SU-DHL-6 (cell line): ENCODE measurements around the gene MARCKS.

Experiments
- EZH2phosphoT487 ChIP-seq: fragments of 200-600 bp; sonication (generic), shearing (Covaris generic); conservative IDR thresholded peaks from 2 replicates; pipeline ENCODE4 v1.6.1; 2018; ENCODE audit warnings: mild to moderate bottlenecking, antibody characterized with exemption, low read length, moderate library complexity, mixed read lengths
- TF ChIP-seq, protein P1 (sequence below): fragments of 200-600 bp; sonication (generic); IDR thresholded peaks from one replicate; pipeline ENCODE4 v1.5.1; 2017; ENCODE audit warnings: antibody characterized with exemption, mild to moderate bottlenecking, low read length, moderate library complexity; ENCODE audit not compliant: insufficient read depth, poor library complexity, severe bottlenecking

DNA sequence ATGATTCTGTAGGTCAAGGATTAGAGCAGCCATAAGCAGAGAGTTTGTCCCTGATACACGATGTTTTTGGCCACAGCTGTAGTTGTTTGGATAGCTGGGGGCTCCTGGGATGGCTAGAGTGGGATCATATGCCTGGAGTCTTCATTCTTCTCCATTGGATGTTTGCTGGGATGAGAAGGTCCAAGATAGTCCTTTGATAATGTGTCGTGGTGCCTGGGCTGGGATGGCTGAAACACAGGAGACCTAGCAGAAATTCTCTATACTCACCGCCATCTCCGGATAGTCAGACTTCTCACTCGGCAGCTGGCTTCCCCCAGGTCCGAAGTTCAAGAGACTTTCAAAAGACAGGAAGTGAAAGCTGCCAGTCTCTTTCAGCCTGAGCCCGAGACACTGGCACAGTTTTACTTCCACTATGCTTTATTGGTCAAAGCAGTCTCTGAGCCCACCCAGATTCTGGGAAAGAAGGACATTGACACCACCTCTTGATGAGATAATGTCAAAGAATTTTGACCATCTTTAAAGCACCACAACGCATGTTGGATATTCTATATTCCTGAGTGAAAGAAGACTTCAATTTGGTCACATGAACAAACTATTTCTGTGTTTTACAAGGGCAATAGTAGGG is 16.0 kb downstream of the MARCKS start:
- TF ChIP-seq, protein P1, sequence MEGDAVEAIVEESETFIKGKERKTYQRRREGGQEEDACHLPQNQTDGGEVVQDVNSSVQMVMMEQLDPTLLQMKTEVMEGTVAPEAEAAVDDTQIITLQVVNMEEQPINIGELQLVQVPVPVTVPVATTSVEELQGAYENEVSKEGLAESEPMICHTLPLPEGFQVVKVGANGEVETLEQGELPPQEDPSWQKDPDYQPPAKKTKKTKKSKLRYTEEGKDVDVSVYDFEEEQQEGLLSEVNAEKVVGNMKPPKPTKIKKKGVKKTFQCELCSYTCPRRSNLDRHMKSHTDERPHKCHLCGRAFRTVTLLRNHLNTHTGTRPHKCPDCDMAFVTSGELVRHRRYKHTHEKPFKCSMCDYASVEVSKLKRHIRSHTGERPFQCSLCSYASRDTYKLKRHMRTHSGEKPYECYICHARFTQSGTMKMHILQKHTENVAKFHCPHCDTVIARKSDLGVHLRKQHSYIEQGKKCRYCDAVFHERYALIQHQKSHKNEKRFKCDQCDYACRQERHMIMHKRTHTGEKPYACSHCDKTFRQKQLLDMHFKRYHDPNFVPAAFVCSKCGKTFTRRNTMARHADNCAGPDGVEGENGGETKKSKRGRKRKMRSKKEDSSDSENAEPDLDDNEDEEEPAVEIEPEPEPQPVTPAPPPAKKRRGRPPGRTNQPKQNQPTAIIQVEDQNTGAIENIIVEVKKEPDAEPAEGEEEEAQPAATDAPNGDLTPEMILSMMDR, result no peak
- no peak for TF ChIP-seq EZH2phosphoT487
